Renal cortical epithelial cell (primary cell): Measurements from ENCODE around the gene LDHD. TPM values are rescaled to one million over a fixed set of nuclear protein-coding genes. Genes with fewer than 3 reads are reported as not detected.

ENCODE experiments used
- DNase-seq: peaks from one replicate; pipeline ENCODE4 v3.0.0-alpha.2; 2011; ENCODE audit warnings: low read depth
- total RNA-seq: library from RNA; depleted of rRNA; stranded (reverse); fragments of >200 nt; gene quantifications from 2 replicates; pipeline ENCODE4 v1.2.3, GENCODE V29; 2014

Gene LDHD
- total RNA-seq, 1 donor from 2014 or later: 4.2 TPM

GRCh38 chr16:75063549-75064088 is 53.0 kb downstream of the LDHD start:
- DNase-seq: no peak

DNA sequence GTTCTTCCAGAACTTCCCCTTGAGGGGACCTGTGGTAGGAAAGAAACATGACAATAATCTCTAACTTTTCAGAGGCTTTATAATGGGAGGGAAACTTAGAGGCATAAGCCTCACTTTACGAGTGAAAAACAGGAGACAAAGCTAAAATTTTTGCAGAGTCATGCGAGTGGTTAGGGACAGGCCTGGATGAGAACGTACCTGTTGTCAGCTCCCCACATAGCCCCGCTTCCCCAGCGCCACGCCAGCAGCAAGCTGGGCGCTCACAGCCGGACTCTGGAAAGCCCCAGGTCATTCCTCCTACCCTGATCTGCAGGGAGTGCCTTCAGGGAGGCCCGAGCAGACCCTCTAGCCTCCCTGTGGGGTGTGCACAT is 53.6 kb downstream of the LDHD start:
- DNase-seq: no peak

DNA sequence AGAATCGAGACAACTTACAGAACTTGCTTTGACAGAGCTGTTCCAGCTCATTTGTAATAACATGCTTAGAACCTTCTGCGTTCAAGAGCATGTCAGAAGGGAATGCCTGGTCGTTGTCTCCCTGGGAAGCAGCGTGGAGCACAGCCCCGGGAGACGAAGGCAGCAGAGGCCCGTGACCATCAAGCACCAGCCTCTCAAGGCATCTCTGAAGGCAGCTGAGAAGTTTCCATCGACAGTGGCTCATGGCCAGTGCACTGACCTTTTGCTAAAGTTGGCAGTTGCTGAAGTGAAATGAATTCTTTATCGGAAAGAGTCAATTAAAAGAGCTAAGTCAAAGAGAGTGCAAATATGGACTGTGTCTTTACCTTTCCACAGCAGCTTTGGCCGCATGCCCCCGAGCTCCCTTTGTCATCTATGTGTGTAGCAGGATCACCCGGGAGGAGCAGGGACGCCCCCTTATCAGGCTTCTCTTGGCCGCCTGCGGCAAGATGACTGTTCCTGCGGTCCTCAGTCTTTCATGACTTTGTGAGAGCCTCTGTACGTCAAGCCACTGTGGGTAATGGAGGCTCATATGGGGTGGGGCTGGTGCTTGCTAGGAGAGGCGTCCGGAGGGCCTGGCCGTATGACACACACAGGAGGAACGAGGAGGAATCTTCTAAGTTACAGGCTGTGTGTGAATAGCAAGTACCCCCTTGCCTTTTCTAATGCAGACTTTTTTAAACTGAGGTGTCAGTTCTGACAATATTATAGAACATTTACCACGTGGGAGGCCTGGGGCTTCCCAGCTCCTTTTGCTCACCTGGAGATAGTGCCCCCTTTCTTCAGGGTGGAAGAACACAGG is 54.2 kb downstream of the LDHD start:
- no peak for DNase-seq

Other genes with a start within 250 kb of the LDHD start
- 7.5 and 19.8 TPM in 2 replicates for gene WDR59, start 131.7 kb downstream of the LDHD start, total RNA-seq
- 6.1 and 12.9 TPM in 2 replicates for gene ZNRF1, start 117.8 kb downstream of the LDHD start, total RNA-seq
- gene ZFP1, start 31.7 kb upstream of the LDHD start, total RNA-seq: 5.9 and 12.9 TPM in 2 replicates
- gene CTRB2, start 90.4 kb upstream of the LDHD start, total RNA-seq: not detected in 2 replicates
- gene CTRB1, start 102.2 kb upstream of the LDHD start, total RNA-seq: not detected in 2 replicates
- gene BCAR1, start 134.8 kb upstream of the LDHD start, total RNA-seq: 48.6 and 116 TPM in 2 replicates